Ascending aorta (tissue), 2 donors: ENCODE measurements around the gene OLIG2. TPM values are rescaled to one million over a fixed set of nuclear protein-coding genes. Genes with fewer than 3 reads are reported as not detected.
A peak's percentile ranks its signal among the peaks of the same experiment; 100 is the strongest.

ENCODE experiments used
- DNase-seq, 2 donors: peaks; one replicate each; pipeline ENCODE4 v3.0.0-alpha.2; 2019; ENCODE audit warnings: low spot score in 2 of 2
- H3K27ac ChIP-seq, 2 donors: fragments of 200-600 bp; sonication (generic); one replicate each; pipeline ENCODE4 v1.5.1; 2016 to 2017; ENCODE audit warnings: mild to moderate bottlenecking in 1 of 2
- H3K27me3 ChIP-seq: fragments of 200-600 bp; sonication (generic); one replicate; pipeline ENCODE4 v1.5.1; 2017
- H3K36me3 ChIP-seq, 2 donors: fragments of 200-600 bp; sonication (generic); one replicate each; pipeline ENCODE4 v1.5.1; 2016
- H3K4me1 ChIP-seq, 2 donors: fragments of 200-600 bp; sonication (generic); one replicate each; pipeline ENCODE4 v1.5.1; 2016 to 2017; ENCODE audit warnings: mild to moderate bottlenecking in 1 of 2
- H3K4me3 ChIP-seq, 2 donors: fragments of 200-600 bp; sonication (generic); one replicate each; pipeline ENCODE4 v1.5.1; 2016 to 2017; ENCODE audit warnings: mild to moderate bottlenecking in 1 of 2
- H3K9me3 ChIP-seq, 2 donors: fragments of 200-600 bp; sonication (generic); one replicate each; pipeline ENCODE4 v1.5.1; 2016
- CTCF ChIP-seq, 3 experiments: fragments of 200-600 bp in 2 of 3; fragments of 450-650 bp in 1 of 3; sonication (generic) in 2 of 3; IDR thresholded peaks; one replicate each; pipeline ENCODE4 v1.5.1; 2016 to 2019; ENCODE audit warnings: antibody characterized with exemption in 3 of 3, mild to moderate bottlenecking in 1 of 3, moderate library complexity in 1 of 3
- intact Hi-C: fragments of 100-400 bp; cut with DNase I; formaldehyde crosslinking; loops from one replicate; pipeline ENCODE4 v1.15.1; 2023
- total RNA-seq: library from RNA; depleted of rRNA; stranded (reverse); fragments of >200 nt; gene quantifications from one replicate; pipeline ENCODE4 v1.1.0, GENCODE V29; 2016

Gene OLIG2
- total RNA-seq, 1 donor from 2014 or later = not detected

DNA sequence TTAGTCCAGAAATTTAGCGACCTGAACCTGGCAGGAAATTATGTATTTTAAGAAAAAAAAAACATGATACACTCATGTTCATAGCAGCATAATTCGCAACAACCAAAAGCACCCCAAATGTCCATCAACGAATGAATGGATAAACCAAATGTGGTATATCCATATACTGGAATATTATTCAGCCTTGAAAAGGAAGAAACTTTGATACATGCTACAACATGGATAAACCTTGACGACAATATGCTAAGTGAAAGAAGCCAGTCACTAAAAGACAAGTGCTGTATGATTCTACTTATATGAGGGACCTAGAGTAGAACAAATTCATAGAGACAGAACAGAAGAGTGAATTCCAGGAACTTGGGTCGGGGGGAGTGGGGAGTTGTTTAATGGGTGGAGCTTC lies 43.5 kb downstream of the OLIG2 start:
- Histone ChIP-seq H3K27ac (no peak overlapping the region), H3K27me3 (peaks cover 10% of the 10 kb centered on the region), H3K4me1 (peaks cover 0 to 8% of the 10 kb centered on the region in 2 donors), H3K4me3 (no peak overlapping the region), H3K9me3 (no peaks in the 10 kb centered on the region), H3K36me3 (no peaks in the 10 kb centered on the region)
- no peak for DNase-seq
- intact Hi-C loops = no loop called here
- no peak for TF ChIP-seq CTCF (IDR thresholded peaks at IDR 0.05)

GRCh38 chr21:33069645-33069993 lies 43.9 kb downstream of the OLIG2 start:
- peaks cover 0 to 8% of the 10 kb centered on the region in 2 donors for H3K4me1 ChIP-seq
- peak overlapping the region in 1 of 2 donors; percentile 58 for H3K4me3 ChIP-seq
- intact Hi-C loops = no loop called here
- TF ChIP-seq CTCF (IDR thresholded peaks at IDR 0.05) = no peak
- H3K9me3 ChIP-seq = no peaks in the 10 kb centered on the region
- no peaks in the 10 kb centered on the region for H3K36me3 ChIP-seq
- no peak for DNase-seq
- H3K27ac ChIP-seq = no peak overlapping the region
- H3K27me3 ChIP-seq = peaks cover 10% of the 10 kb centered on the region

GRCh38 chr21:33069994-33070743 lies 44.4 kb downstream of the OLIG2 start, which contains the start of gene OLIG1:
Gene OLIG1, plus strand, starts transcription at chr21:33070141. Its CDS starts 106 bp downstream, at chr21:33070247.
- H3K4me3 ChIP-seq = peak within 1 kb of the TSS; percentile 52 to 58
- intact Hi-C loops = no loop called here
- TF ChIP-seq CTCF (IDR thresholded peaks at IDR 0.05) = no peak
- peaks cover 0 to 8% of the 10 kb centered on the region in 2 donors for H3K4me1 ChIP-seq
- peaks cover 10% of the 10 kb centered on the region for H3K27me3 ChIP-seq
- no peaks in the 10 kb centered on the region for H3K9me3 ChIP-seq
- H3K27ac ChIP-seq = no peak within 1 kb of the TSS
- DNase-seq = no peak
- H3K36me3 ChIP-seq = no peaks in the 10 kb centered on the region

- no peak for DNase-seq
- no peak overlapping the region for H3K27ac ChIP-seq
- peak overlapping the region; percentile 52 to 58 for H3K4me3 ChIP-seq
- peaks cover 0 to 8% of the 10 kb centered on the region in 2 donors for H3K4me1 ChIP-seq
- peaks cover 10% of the 10 kb centered on the region for H3K27me3 ChIP-seq
- no peaks in the 10 kb centered on the region for H3K9me3 ChIP-seq
- TF ChIP-seq CTCF (IDR thresholded peaks at IDR 0.05) = no peak
- intact Hi-C loops = no loop called here
- no peaks in the 10 kb centered on the region for H3K36me3 ChIP-seq
Observed at GRCh38 chr21:33070744-33070997, 44.9 kb downstream of the OLIG2 start.

- Histone ChIP-seq H3K27me3 (peaks cover 10% of the 10 kb centered on the region), H3K9me3 (no peaks in the 10 kb centered on the region), H3K27ac (no peak overlapping the region), H3K4me1 (peaks cover 0 to 8% of the 10 kb centered on the region in 2 donors), H3K4me3 (peak overlapping the region; percentile 50 to 58), H3K36me3 (no peaks in the 10 kb centered on the region)
- no peak for DNase-seq
- intact Hi-C loops = no loop called here
- no peak for TF ChIP-seq CTCF (IDR thresholded peaks at IDR 0.05)
Observed at GRCh38 chr21:33070998-33071769, 45.4 kb downstream of the OLIG2 start.
